Caco-2 (cell line): Measurements from ENCODE around the gene ALDH3B2. TPM values are rescaled to one million over a fixed set of nuclear protein-coding genes. Genes with fewer than 3 reads are reported as not detected.
"Not testable (repeated sequence)": the region's sequence is repeated elsewhere in the genome, so short reads cannot be mapped to it uniquely, and the experiment has no call there.

Experiments
- Bru-seq: library from RNA; stranded (reverse); fragments of 400-500 nt; gene quantifications from one replicate; lab custom pipeline; 2021; lab: Mats Ljungman, UMichigan
- BruChase-seq, 2 experiments: library from RNA; stranded (reverse); fragments of 400-500 nt; gene quantifications; one replicate each; lab custom pipeline; 2021; lab: Mats Ljungman, UMichigan
- BruUV-seq: library from RNA; stranded (reverse); fragments of 400-500 nt; replicated peaks from 2 replicates; lab custom pipeline; 2021; lab: Mats Ljungman, UMichigan
- CTCF ChIA-PET: fragments of 300-600 bp; sonication (Branson Sonifier 250); formaldehyde crosslinking; loops from one replicate; lab custom pipeline; 2022; ENCODE audit warnings: antibody characterized with exemption; lab: Charles Lee
- POLR2A ChIA-PET: fragments of 300-600 bp; sonication (Branson Sonifier 250); formaldehyde crosslinking; loops from one replicate; lab custom pipeline; 2022; ENCODE audit warnings: antibody characterized with exemption; lab: Charles Lee
- DNase-seq, 2 experiments: peaks; one replicate each; pipeline versions ENCODE4 v3.0.0 to v3.0.0-alpha.2; 2020 to 2022
- H3K27me3 ChIP-seq: replicated peaks from 2 replicates; pipeline ENCODE4 v1.6.0; 2011; ENCODE audit warnings: low read length; ENCODE audit not compliant: control insufficient read depth, insufficient read depth
- H3K36me3 ChIP-seq: 2 replicates; pipeline ENCODE4 v1.5.1; 2011; ENCODE audit warnings: low read length; ENCODE audit not compliant: control insufficient read depth, insufficient read depth
- H3K4me1 ChIP-seq: fragments of 250-450 bp; sonication (Bioruptor Pico); 2 replicates; pipeline ENCODE4 v1.5.1; 2020; ENCODE audit warnings: mild to moderate bottlenecking
- H3K4me3 ChIP-seq: 2 replicates; pipeline ENCODE4 v1.5.1; 2011; ENCODE audit warnings: low read depth, mild to moderate bottlenecking, control low read depth, low read length
- H3K9me3 ChIP-seq: fragments of 250-450 bp; sonication (Bioruptor Pico); 2 replicates; pipeline ENCODE4 v1.5.1; 2020; ENCODE audit warnings: mild to moderate bottlenecking, moderate library complexity
- H3K27ac Mint-ChIP-seq: one replicate; pipeline ENCODE4 v1.8.0; 2022; ENCODE audit warnings: mixed read lengths; ENCODE audit not compliant: unreplicated experiment
- H3K27me3 Mint-ChIP-seq: one replicate; pipeline ENCODE4 v1.8.0; 2022; ENCODE audit warnings: mixed read lengths; ENCODE audit not compliant: insufficient read depth, unreplicated experiment
- H3K36me3 Mint-ChIP-seq: one replicate; pipeline ENCODE4 v1.8.0; 2022; ENCODE audit warnings: mild to moderate bottlenecking, mixed read lengths; ENCODE audit not compliant: insufficient read depth, unreplicated experiment
- H3K4me1 Mint-ChIP-seq: one replicate; pipeline ENCODE4 v1.8.0; 2022; ENCODE audit warnings: low read depth, mixed read lengths; ENCODE audit not compliant: unreplicated experiment
- H3K4me3 Mint-ChIP-seq: one replicate; pipeline ENCODE4 v1.8.0; 2022; ENCODE audit warnings: mild to moderate bottlenecking, moderate library complexity, mixed read lengths; ENCODE audit not compliant: unreplicated experiment
- H3K9me3 Mint-ChIP-seq: one replicate; pipeline ENCODE4 v1.8.0; 2022; ENCODE audit warnings: mixed read lengths; ENCODE audit not compliant: unreplicated experiment
- CTCF ChIP-seq, 2 experiments: fragments of 200-600 bp in 1 of 2; IDR thresholded peaks; 1 replicate in 1 of 2; 2 replicates in 1 of 2; pipeline versions ENCODE4 v1.5.1 to v1.8.0; 2011 to 2022; ENCODE audit warnings: antibody characterized with exemption in 1 of 2, control low read depth in 1 of 2, inconsistent platforms in 1 of 2, low read depth in 1 of 2, low read length in 1 of 2, mild to moderate bottlenecking in 1 of 2, moderate library complexity in 1 of 2; ENCODE audit not compliant: insufficient read depth in 1 of 2, severe bottlenecking in 1 of 2, unreplicated experiment in 1 of 2
- intact Hi-C: fragments of 100-400 bp; cut with micrococcal nuclease; formaldehyde crosslinking; loops from one replicate; pipeline ENCODE4 v1.10.0; 2022; ENCODE audit not compliant: unreplicated experiment
- long read RNA-seq: library from polyadenylated mRNA; stranded (forward); transcript quantifications from one replicate; pipeline ENCODE4 v2.0.0, GENCODE V29; 2022
- total RNA-seq: library from RNA; stranded (reverse); gene quantifications from 2 replicates; pipeline ENCODE4 v1.2.3, GENCODE V29; 2022

The ALDH3B2 gene, protein sequence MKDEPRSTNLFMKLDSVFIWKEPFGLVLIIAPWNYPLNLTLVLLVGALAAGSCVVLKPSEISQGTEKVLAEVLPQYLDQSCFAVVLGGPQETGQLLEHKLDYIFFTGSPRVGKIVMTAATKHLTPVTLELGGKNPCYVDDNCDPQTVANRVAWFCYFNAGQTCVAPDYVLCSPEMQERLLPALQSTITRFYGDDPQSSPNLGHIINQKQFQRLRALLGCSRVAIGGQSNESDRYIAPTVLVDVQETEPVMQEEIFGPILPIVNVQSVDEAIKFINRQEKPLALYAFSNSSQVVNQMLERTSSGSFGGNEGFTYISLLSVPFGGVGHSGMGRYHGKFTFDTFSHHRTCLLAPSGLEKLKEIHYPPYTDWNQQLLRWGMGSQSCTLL
- 0.26 and 0.54 TPM in 2 replicates for total RNA-seq
- Bru-seq, nascent RNA: percentile 20 among the genes with signal in this experiment
- percentile 15 among the genes with signal in this experiment for BruChase-seq, experiment 1, labeled RNA remaining after a 2-hour chase
- BruChase-seq, experiment 2, labeled RNA remaining after a 6-hour chase: percentile 16 among the genes with signal in this experiment
- long read RNA-seq, partial matches to known transcripts: 0 of 2 reads
- long read RNA-seq, other reads (novel, unspliced or antisense): 2 of 2 reads

GRCh38 chr11:67674442-67674871, at the start of gene ALDH3B2:
Gene ALDH3B2, minus strand, starts transcription at chr11:67674623. Its CDS starts 7,688 bp downstream, at chr11:67666935.
- peak within 1 kb of the TSS; percentile 57 for H3K4me3 Mint-ChIP-seq
- TF ChIP-seq CTCF (IDR thresholded peaks at IDR 0.05; ENCODE audit: insufficient read depth in 1 of 2, low read depth in 1 of 2, low read length in 1 of 2, severe bottlenecking in 1 of 2, unreplicated experiment in 1 of 2): no peak
- H3K27me3 Mint-ChIP-seq: peaks cover 5% of the 10 kb centered on the region
- ChIA-PET CTCF (interaction anchor here (1.0 to 1.9 kb wide), 3 partner anchors 9 to 44 kb away, joined by 3 to 6 read pairs (median 5); partner anchors contain the start of gene NUDT8), POLR2A (no interaction called here)
- peak; percentile 89 to 90 for DNase-seq
- Histone ChIP-seq H3K36me3 (no peaks in the 10 kb centered on the region), H3K27me3 (no peaks in the 10 kb centered on the region), H3K4me3 (no peak within 1 kb of the TSS), H3K4me1 (peaks cover 19% of the 10 kb centered on the region), H3K9me3 (peaks cover 8% of the 10 kb centered on the region)
- H3K9me3 Mint-ChIP-seq: peaks cover 10% of the 10 kb centered on the region
- peak within 1 kb of the TSS; percentile 74 for H3K27ac Mint-ChIP-seq
- intact Hi-C loops: loop anchor here (1.0 kb wide), 1 partner anchor 8 kb away; no protein-coding TSS in a partner anchor
- H3K4me1 Mint-ChIP-seq: peaks cover 14% of the 10 kb centered on the region
- BruUV-seq: no TSS peak
- no peaks in the 10 kb centered on the region for H3K36me3 Mint-ChIP-seq

DNA sequence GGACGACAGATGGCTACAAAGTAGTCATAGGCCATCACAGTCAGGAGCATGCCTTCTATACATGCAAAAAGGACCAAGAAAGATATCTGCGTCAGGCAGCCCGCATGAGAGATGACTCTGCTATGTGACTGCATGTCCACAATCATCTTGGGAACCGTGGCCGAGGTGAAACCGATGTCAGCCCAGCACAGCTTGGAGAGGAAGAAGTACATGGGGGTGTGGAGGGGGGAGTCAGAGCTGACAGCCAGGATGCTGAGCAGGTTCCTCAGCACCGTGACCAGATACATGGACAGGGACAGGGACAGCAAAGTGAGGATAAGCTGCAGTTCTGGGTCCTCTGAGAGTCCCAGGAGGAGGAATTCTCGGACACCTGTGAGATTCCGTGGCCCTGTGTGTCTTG, 48.6 kb upstream of the ALDH3B2 start:
- H3K4me3 Mint-ChIP-seq, POLR2A ChIA-PET, H3K27me3 Mint-ChIP-seq, H3K4me3 ChIP-seq, H3K9me3 ChIP-seq, DNase-seq, BruUV-seq, CTCF ChIA-PET, H3K36me3 ChIP-seq, intact Hi-C loops, H3K27ac Mint-ChIP-seq, H3K27me3 ChIP-seq, H3K9me3 Mint-ChIP-seq: not testable (repeated sequence)
- H3K4me1 ChIP-seq: peaks cover 19% of the 10 kb centered on the region
- Mint-ChIP-seq H3K4me1 (peaks cover 46% of the 10 kb centered on the region), H3K36me3 (peaks cover 24% of the 10 kb centered on the region)

DNA sequence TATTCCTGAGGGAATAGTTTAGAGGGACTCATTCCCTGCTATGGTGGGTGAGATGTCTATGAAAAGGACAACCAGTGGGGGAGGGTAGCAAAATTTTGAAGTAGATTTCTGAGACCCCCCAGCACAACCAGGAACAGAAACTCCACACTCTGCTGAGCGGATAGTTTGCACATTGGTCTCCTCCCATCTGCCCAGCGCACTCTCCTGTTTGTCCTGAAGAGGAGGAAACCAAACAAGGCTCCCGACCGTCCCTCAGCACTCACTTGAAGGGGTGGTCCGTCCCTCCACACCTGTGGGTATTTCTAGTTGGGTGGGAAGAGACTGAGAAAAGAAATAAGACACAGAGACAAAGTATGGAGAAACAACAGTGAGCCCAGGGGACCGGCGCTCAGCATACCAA, 41.8 kb upstream of the ALDH3B2 start:
- H3K36me3 ChIP-seq, H3K27me3 ChIP-seq, CTCF ChIA-PET, intact Hi-C loops, H3K27me3 Mint-ChIP-seq, BruUV-seq, POLR2A ChIA-PET, H3K4me1 ChIP-seq, H3K4me3 Mint-ChIP-seq, DNase-seq, H3K4me1 Mint-ChIP-seq, H3K9me3 Mint-ChIP-seq, H3K4me3 ChIP-seq, H3K9me3 ChIP-seq: not testable (repeated sequence)
- H3K36me3 Mint-ChIP-seq: peaks cover 11% of the 10 kb centered on the region
- peak overlapping the region; percentile 6 for H3K27ac Mint-ChIP-seq

- BruUV-seq, DNase-seq, H3K27ac Mint-ChIP-seq, H3K27me3 ChIP-seq, H3K9me3 ChIP-seq, H3K4me1 ChIP-seq, H3K4me3 ChIP-seq, CTCF ChIA-PET, intact Hi-C loops, H3K4me3 Mint-ChIP-seq, H3K27me3 Mint-ChIP-seq, H3K4me1 Mint-ChIP-seq, H3K9me3 Mint-ChIP-seq, H3K36me3 ChIP-seq, POLR2A ChIA-PET: not testable (repeated sequence)
- H3K36me3 Mint-ChIP-seq: peaks cover 11% of the 10 kb centered on the region
These were observed 41.4 kb upstream of the ALDH3B2 start for GRCh38 chr11:67715801-67716200.
